NCI-H2029 treated with DMSO at 0.1 percent for 48 hours (cell line): ENCODE data around the gene ZNF320.
"Not testable (repeated sequence)": the region's sequence is repeated elsewhere in the genome, so short reads cannot be mapped to it uniquely, and the experiment has no call there.

ENCODE experiments used
- DNase-seq: peaks from one replicate; lab custom pipeline; 2025; lab: John Stamatoyannopoulos, UW

The ZNF320 gene

GRCh38 chr19:52922841-52923777 is 25.7 kb upstream of the ZNF320 start, which contains the start of gene ZNF888:
ZNF888 (minus strand) TSS chr19:52923428; CDS start chr19:52917873, 5,555 bp downstream.
- peak; percentile 43 for DNase-seq

DNA sequence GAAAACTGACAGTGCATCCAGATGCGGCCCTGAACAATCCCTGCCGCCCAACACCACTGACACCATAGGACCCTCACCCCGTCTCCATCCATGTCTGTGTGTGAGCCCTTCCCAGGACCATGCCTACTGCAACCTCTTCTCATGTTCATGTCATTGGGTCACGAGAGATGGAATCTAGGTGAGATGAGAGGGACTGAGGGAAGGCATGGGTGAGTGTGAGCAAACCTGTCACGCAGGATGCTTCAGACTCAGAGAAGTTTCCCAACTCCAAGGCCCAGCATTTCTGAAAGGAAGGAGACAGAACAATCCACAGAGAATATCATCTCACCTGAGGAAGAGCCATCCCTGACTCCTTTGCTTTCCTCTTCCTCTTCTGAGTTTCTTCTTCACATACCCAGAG is 20.1 kb upstream of the ZNF320 start:
- DNase-seq, result no peak

- no peak for DNase-seq
Measured at GRCh38 chr19:52910648-52911047, 13.2 kb upstream of the ZNF320 start.

GRCh38 chr19:52904052-52904780 is 6.8 kb upstream of the ZNF320 start:
- not testable (repeated sequence) for DNase-seq

DNA sequence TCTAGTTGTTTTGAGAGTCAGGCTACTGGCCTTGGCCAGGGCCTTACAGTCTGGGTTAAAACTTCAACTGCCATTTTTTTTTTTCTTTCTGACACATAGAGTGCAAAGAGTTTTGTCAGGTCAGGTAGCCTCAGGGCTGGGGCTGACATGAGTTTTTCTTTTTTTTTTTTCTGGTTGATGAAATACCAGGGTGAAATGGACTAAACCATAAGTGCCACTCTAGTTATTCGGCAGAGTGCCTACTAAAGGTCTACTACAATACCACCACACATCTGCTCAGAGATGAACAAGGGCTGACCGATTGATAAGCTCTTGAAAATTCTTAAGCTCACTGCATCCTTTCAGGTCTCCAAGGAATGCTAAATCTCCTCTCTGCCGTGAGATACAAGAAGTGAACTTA is 4.4 kb upstream of the ZNF320 start:
- no peak for DNase-seq

GRCh38 chr19:52898596-52898995 is 1.2 kb upstream of the ZNF320 start:
- DNase-seq, result not testable (repeated sequence)

DNA sequence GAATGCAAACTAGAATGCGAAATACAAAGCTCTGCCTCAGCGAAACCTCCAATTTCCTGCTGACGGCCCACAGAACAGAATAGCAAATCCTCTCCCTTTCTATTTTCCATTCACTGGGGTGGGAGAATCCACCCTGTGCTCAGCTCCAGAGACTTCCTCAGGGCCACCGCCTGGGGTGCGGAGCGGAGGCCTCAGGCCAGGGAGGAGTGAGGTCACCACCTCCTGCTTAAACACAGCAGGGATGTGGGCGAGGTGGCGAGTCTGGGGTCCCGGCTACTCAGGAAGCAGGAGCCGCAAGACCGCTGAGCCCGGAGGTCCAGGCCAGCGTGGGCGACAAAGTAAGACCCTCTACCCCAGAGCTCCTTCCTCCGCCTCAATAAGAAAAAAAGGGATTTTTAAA is 666 bp upstream of the ZNF320 start:
- no peak for DNase-seq

- DNase-seq, result peak; percentile 3
Measured at GRCh38 chr19:52896431-52897137, 851 bp downstream of the ZNF320 start.

DNA sequence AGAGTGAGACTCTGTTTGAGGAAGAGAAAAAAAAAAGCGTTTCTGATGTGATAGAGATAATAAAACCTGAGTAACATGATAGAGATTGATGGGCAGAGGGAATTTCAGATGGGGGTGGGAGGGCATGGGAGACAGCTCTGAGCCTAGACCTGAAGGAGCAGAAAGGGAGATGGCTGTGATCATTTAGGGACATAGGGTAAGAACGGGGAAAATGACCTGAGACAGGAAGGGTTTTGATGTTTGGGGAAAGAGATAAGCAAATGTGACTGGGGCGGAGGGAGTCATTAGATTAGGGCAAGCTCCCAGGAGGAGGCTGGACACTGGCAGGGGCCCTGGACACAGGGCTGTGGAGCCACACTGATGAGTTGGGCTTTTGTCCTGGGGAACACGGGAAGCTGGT is 6.1 kb downstream of the ZNF320 start:
- no peak for DNase-seq

DNA sequence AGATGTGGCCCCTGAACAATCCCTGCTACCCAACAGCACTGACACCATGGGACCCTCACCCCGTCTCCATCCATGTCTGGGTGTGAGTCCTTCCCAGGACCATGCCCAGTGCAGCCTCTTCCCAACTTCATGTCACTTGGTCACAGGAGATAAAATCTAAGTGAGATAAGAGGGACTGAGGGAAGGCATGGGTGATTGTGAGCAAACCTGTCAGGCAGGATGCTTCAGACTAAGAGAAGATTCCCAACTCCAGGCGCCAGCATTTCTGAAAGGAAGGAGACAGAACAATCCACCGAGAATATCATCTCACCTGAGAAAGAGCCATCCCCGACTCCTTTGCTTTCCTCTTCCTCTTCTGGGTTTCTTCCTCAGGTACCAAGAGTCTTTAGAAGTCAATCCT is 7.5 kb downstream of the ZNF320 start:
- no peak for DNase-seq

GRCh38 chr19:52889076-52889475 is 8.4 kb downstream of the ZNF320 start:
- DNase-seq, result no peak

GRCh38 chr19:52880895-52881389 is 16.5 kb downstream of the ZNF320 start:
- DNase-seq, result no peak

- not testable (repeated sequence) for DNase-seq
Measured at GRCh38 chr19:52872996-52873395, 24.4 kb downstream of the ZNF320 start.

DNA sequence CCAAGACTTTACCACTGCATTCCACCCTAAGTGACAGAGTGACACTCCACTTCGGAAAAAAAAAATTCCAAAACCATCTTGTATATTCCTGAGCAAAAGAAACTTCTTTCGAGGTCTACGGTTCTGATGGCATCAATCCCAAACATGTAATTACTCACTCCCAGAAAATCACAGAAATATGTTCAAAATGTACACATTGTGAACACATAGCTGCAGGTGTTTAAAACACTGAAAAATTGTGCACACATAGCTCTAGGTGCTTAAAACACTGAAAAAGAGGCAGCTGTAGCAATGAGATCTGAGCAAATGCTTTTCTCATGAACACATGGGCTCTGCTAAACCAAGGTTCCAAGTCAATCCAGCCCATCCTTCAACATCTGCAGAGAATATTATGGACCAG is 26.0 kb downstream of the ZNF320 start:
- DNase-seq, result no peak

- not testable (repeated sequence) for DNase-seq
Measured at GRCh38 chr19:52868031-52868430, 29.4 kb downstream of the ZNF320 start.

GRCh38 chr19:52857378-52858191 is 39.9 kb downstream of the ZNF320 start, which contains the start of gene ZNF468:
ZNF468 (minus strand) TSS chr19:52857619; CDS start chr19:52854272, 3,347 bp downstream.
- peak; percentile 16 for DNase-seq

- not testable (repeated sequence) for DNase-seq
Measured at GRCh38 chr19:52856540-52857377, 40.7 kb downstream of the ZNF320 start.
